Measurements from ENCODE around the gene FBXL7.

GRCh38 chr5:15772131-15772530 is 272.2 kb downstream of the FBXL7 start:
- TF ChIP-seq, protein P1, sequence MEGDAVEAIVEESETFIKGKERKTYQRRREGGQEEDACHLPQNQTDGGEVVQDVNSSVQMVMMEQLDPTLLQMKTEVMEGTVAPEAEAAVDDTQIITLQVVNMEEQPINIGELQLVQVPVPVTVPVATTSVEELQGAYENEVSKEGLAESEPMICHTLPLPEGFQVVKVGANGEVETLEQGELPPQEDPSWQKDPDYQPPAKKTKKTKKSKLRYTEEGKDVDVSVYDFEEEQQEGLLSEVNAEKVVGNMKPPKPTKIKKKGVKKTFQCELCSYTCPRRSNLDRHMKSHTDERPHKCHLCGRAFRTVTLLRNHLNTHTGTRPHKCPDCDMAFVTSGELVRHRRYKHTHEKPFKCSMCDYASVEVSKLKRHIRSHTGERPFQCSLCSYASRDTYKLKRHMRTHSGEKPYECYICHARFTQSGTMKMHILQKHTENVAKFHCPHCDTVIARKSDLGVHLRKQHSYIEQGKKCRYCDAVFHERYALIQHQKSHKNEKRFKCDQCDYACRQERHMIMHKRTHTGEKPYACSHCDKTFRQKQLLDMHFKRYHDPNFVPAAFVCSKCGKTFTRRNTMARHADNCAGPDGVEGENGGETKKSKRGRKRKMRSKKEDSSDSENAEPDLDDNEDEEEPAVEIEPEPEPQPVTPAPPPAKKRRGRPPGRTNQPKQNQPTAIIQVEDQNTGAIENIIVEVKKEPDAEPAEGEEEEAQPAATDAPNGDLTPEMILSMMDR (conservative IDR thresholded peaks at IDR 0.05): no peak
- no peak for TF ChIP-seq ZFX (IDR thresholded peaks at IDR 0.05)

All from C4-2B (cell line).